Mesothelial cell of epicardium (in vitro differentiated cells): ENCODE results near the gene CFAP299. TPM values are rescaled to one million over a fixed set of nuclear protein-coding genes. Genes with fewer than 3 reads are reported as not detected.
A peak's percentile ranks its signal among the peaks of the same experiment; 100 is the strongest.

Experiments used
- DNase-seq, 2 experiments: peaks; one replicate each; pipeline ENCODE4 v3.0.0; 2021; ENCODE audit warnings: low spot score in 2 of 2; ENCODE audit not compliant: unreplicated experiment in 2 of 2
- H3K27ac Mint-ChIP-seq: 2 replicates; pipeline ENCODE4 v1.8.0; 2021; ENCODE audit warnings: mixed read lengths
- H3K27me3 Mint-ChIP-seq: 2 replicates; pipeline ENCODE4 v1.8.0; 2021; ENCODE audit warnings: low read depth, mixed read lengths
- H3K36me3 Mint-ChIP-seq: 2 replicates; pipeline ENCODE4 v1.8.0; 2021; ENCODE audit warnings: mixed read lengths
- H3K4me1 Mint-ChIP-seq: 2 replicates; pipeline ENCODE4 v1.8.0; 2021; ENCODE audit warnings: mixed read lengths
- H3K4me3 Mint-ChIP-seq: 2 replicates; pipeline ENCODE4 v1.8.0; 2021; ENCODE audit warnings: mild to moderate bottlenecking, moderate library complexity, mixed read lengths
- H3K9me3 Mint-ChIP-seq: 2 replicates; pipeline ENCODE4 v1.8.0; 2021; ENCODE audit warnings: mixed read lengths
- CTCF ChIP-seq: fragments of 200-600 bp; sonication (generic); IDR thresholded peaks from one replicate; pipeline ENCODE4 v1.5.0; 2021; ENCODE audit warnings: antibody characterized with exemption; ENCODE audit not compliant: unreplicated experiment
- total RNA-seq: library from RNA; stranded (reverse); gene quantifications from 3 replicates; pipeline ENCODE4 v1.2.1, GENCODE V29; 2021

CFAP299 gene
- total RNA-seq, 1 donor from 2014 or later: 0.22 TPM

GRCh38 chr4:80343887-80344286 is 8.4 kb downstream of the CFAP299 start:
- H3K9me3 Mint-ChIP-seq: peaks cover 25% of the 10 kb centered on the region
- DNase-seq: no peak
- H3K36me3 Mint-ChIP-seq: no peaks in the 10 kb centered on the region
- TF ChIP-seq CTCF: no peak
- H3K27me3 Mint-ChIP-seq: peaks cover 74% of the 10 kb centered on the region
- no peak overlapping the region for H3K27ac Mint-ChIP-seq
- no peaks in the 10 kb centered on the region for H3K4me1 Mint-ChIP-seq
- H3K4me3 Mint-ChIP-seq: no peak overlapping the region

DNA sequence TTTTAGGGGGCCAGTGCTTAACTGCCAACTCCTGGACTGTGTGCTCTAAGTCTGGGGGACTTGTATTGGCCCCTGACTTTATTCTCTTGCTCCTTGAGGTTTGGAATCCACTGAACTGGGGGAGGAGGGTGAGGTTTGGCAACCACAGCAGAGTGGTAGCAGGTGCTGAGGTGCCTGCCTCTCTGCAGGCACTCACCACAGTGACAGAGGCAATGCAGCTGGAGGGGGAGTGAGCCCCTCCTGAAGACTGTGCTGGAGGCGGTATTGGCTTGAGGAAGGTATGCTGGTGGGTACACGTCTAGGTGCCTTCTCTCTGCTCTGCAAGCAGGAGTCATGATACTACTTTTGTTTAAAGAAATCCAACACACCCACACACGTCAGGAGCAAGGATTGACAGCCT is 24.6 kb downstream of the CFAP299 start:
- Mint-ChIP-seq H3K27me3 (peaks cover 72% of the 10 kb centered on the region), H3K4me3 (no peak overlapping the region), H3K9me3 (no peaks in the 10 kb centered on the region), H3K27ac (no peak overlapping the region), H3K36me3 (no peaks in the 10 kb centered on the region), H3K4me1 (no peaks in the 10 kb centered on the region)
- no peak for TF ChIP-seq CTCF
- no peak for DNase-seq

DNA sequence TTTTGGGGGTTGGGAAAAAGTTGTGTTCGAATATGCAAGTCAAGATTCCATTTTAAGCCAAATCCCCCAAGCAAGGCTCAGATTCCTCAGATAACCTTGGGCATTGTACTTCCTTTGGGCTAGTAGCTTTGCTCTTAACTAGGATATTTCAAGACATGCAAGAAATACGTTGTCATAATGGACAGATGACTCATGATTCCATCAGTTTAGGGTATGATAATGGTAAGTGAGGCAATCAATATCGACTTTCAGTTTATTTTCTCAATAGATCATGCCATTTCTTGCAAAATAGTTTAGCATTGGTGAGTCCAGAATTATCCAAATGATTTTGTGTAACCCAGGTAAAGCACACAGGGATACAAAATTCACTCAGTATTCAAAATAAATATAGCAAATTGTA is 25.4 kb downstream of the CFAP299 start:
- no peak for DNase-seq
- H3K27me3 Mint-ChIP-seq: peaks cover 65% of the 10 kb centered on the region
- no peaks in the 10 kb centered on the region for H3K36me3 Mint-ChIP-seq
- H3K27ac Mint-ChIP-seq: no peak overlapping the region
- H3K4me1 Mint-ChIP-seq: no peaks in the 10 kb centered on the region
- TF ChIP-seq CTCF: no peak
- H3K4me3 Mint-ChIP-seq: no peak overlapping the region
- no peaks in the 10 kb centered on the region for H3K9me3 Mint-ChIP-seq

DNA sequence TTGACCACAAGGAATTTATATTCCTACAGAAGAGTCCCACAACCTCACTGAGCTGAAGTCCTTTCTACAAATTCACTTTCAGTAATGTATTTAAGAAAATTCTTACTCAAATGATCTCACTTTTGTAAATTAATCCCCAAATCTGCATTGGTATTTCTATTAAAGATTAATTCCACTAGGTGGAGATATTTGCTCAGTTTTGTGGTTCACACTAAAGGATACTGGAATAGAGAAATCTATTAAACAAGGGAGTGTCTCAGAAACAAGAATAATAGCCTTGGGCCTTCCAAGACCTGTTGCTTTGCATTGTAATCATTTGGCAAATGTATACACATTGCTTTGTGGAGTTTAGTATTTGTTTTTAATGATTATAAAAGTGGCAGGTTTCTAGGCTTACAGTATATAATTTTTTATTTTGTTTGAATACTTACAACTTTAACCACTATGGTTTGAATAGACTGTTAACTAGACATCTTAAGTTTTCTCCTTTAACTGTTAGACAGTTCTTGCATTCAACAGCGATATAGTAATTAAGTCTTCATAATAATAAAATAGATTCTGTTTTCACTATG is 25.9 kb downstream of the CFAP299 start:
- Mint-ChIP-seq H3K4me1 (peaks cover 2% of the 10 kb centered on the region), H3K27ac (no peak overlapping the region), H3K4me3 (no peak overlapping the region), H3K36me3 (no peaks in the 10 kb centered on the region), H3K27me3 (peaks cover 63% of the 10 kb centered on the region), H3K9me3 (no peaks in the 10 kb centered on the region)
- TF ChIP-seq CTCF: peak; percentile 71
- DNase-seq: no peak

DNA sequence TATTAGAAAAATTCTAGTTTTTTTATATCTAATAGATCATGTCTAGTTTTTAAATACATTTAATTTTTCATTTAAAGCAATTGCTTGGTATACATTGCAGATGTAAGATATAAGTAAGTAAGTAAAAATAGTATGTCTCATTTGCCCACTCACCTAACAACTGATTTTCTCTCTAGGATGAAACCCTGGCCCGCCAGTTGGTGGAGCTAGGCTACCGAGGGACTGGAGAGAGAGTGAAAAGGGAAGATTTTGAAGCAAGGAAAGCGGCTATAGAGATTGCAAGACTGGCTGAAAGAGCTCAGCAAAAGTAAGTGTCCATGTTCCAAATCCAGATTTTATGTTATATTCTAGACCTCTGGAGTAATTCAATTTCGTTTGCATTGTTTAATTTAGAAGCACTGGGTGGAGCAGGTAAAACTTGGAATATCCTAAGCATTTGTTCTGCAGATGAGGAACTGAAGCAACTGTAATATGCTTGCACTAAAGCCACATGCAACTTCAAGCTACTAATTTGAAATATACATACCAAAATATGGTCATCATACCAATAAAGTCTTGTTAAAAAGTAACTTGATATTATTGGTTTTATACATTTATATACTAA is 27.1 kb downstream of the CFAP299 start:
- Mint-ChIP-seq H3K4me3 (no peak overlapping the region), H3K9me3 (no peaks in the 10 kb centered on the region), H3K27ac (no peak overlapping the region), H3K4me1 (peaks cover 2% of the 10 kb centered on the region), H3K36me3 (no peaks in the 10 kb centered on the region), H3K27me3 (peaks cover 56% of the 10 kb centered on the region)
- peak; percentile 47 for TF ChIP-seq CTCF
- peak in 1 of 2 experiments; percentile 59 for DNase-seq
